Esophagus muscularis mucosa (tissue), 4 donors: ENCODE measurements around the gene NPAT. TPM values are rescaled to one million over a fixed set of nuclear protein-coding genes. Genes with fewer than 3 reads are reported as not detected.

Experiments used
- DNase-seq: peaks from one replicate; pipeline ENCODE4 v3.0.0-alpha.2; 2017; ENCODE audit errors: extremely low spot score
- H3K27ac ChIP-seq, 4 donors: fragments of 200-600 bp; sonication (generic); replicated peaks in 1 of 4; 1 replicate in 3 of 4; 2 replicates in 1 of 4; pipeline ENCODE4 v1.5.1; 2016 to 2019; ENCODE audit warnings: mild to moderate bottlenecking in 1 of 4
- H3K27me3 ChIP-seq, 4 donors: fragments of 200-600 bp; sonication (generic); one replicate each; pipeline versions ENCODE4 v1.5.1 to v1.6.0; 2016 to 2019
- H3K36me3 ChIP-seq, 4 donors: fragments of 200-600 bp; sonication (generic); one replicate each; pipeline ENCODE4 v1.5.1; 2016 to 2019
- H3K4me1 ChIP-seq, 4 donors: fragments of 200-600 bp; sonication (generic); one replicate each; pipeline ENCODE4 v1.5.1; 2016 to 2019
- H3K4me3 ChIP-seq, 4 donors: fragments of 200-600 bp; sonication (generic); 1 replicate in 2 of 4; 2 replicates in 2 of 4; pipeline ENCODE4 v1.5.1; 2016 to 2019; ENCODE audit warnings: mild to moderate bottlenecking in 4 of 4, moderate library complexity in 1 of 4
- H3K9me3 ChIP-seq, 4 donors: fragments of 200-600 bp; sonication (generic); 1 replicate in 3 of 4; 2 replicates in 1 of 4; pipeline ENCODE4 v1.5.1; 2016 to 2019
- CTCF ChIP-seq, 3 experiments: fragments of 200-600 bp in 2 of 3; fragments of 450-650 bp in 1 of 3; sonication (generic) in 2 of 3; IDR thresholded peaks; one replicate each; pipeline ENCODE4 v1.5.1; 2017 to 2019; ENCODE audit warnings: antibody characterized with exemption in 3 of 3, mild to moderate bottlenecking in 2 of 3, moderate library complexity in 1 of 3
- EP300 ChIP-seq: sonication (generic); formaldehyde crosslinking; IDR thresholded peaks from one replicate; pipeline ENCODE4 v1.6.1; 2017; ENCODE audit warnings: antibody characterized with exemption
- POLR2A ChIP-seq: fragments of 450-650 bp; IDR thresholded peaks from one replicate; pipeline ENCODE4 v1.6.1; 2017; ENCODE audit warnings: antibody characterized with exemption, moderate library complexity, mild to moderate bottlenecking, low read depth
- POLR2AphosphoS5 ChIP-seq, 2 donors: sonication (generic); formaldehyde crosslinking; IDR thresholded peaks; one replicate each; pipeline ENCODE4 v1.6.1; 2017; ENCODE audit warnings: antibody characterized with exemption in 2 of 2
- WGBS: methylation state at CpG from one replicate; pipeline ENCODE4 v1.1.5; 2018; 5-methylcytosine and 5-hydroxymethylcytosine counted together
- intact Hi-C: fragments of 100-400 bp; cut with DNase I; formaldehyde crosslinking; loops from one replicate; pipeline ENCODE4 v1.15.1; 2023
- total RNA-seq, 4 donors: library from RNA; depleted of rRNA; stranded (reverse); fragments of >200 nt; gene quantifications; one replicate each; pipeline versions ENCODE4 v1.1.0 to v1.2.1, GENCODE V29; 2016

Gene NPAT
- total RNA-seq, 4 donors from 2014 or later = 10.4 to 13.7 (median 10.7) TPM

DNA sequence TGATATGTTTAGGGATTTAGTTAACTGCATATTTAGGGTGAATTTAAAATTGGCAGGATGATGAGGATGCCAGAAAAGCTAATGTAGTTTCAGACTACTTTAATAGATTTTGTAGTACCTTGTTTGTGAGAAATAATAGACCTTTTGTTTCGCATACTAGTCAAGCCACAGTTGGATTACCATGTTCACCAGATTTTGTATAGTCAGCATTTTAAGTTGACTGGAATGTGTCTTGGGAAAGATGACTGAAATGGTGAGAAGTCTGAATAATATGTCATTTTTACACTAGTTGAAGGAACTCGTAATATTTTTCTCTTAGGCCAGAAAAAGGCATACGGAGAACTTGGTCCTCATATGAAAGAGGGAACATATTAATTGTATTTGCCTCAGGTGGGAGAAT, 23.9 kb upstream of the NPAT start:
- no peak for TF ChIP-seq POLR2AphosphoS5 (IDR thresholded peaks at IDR 0.05)
- H3K4me1 ChIP-seq = no peaks in the 10 kb centered on the region
- intact Hi-C loops = no loop called here

DNA sequence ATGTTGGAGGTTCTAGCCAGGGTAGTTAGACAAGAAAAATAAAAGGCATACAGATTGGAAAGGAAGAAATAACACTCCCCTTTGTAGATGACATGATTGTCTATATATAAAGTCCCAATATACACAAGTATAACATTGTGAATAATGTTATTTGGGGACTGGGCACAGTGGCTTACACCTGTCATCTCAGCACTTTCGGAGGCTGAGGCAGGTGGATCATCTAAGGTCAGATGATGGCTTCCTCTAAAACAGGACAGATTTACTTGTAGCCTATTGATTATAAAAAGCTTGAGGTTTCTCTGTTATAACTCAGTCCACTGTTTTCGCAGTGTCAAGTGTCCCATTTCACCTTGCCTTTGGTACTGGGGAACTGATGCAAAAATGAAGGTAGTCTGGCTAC, 20.0 kb upstream of the NPAT start:
- no peak for TF ChIP-seq POLR2AphosphoS5 (IDR thresholded peaks at IDR 0.05)
- no peak for TF ChIP-seq EP300
- TF ChIP-seq POLR2A = no peak
- TF ChIP-seq CTCF (IDR thresholded peaks at IDR 0.05) = no peak
- WGBS = 98% methylated on average over 2 of the region's 2 CpGs

More for the DNA sequence above, 23.9 kb upstream of the NPAT start:
- no peak for DNase-seq
- H3K27me3 ChIP-seq = no peaks in the 10 kb centered on the region
- no peaks in the 10 kb centered on the region for H3K9me3 ChIP-seq
- H3K27ac ChIP-seq = no peak overlapping the region
- 68% methylated on average over 3 of the region's 3 CpGs for WGBS
- H3K36me3 ChIP-seq = peaks cover 23 to 75% (median 41%) of the 10 kb centered on the region in 4 donors
- no peak overlapping the region for H3K4me3 ChIP-seq

DNA sequence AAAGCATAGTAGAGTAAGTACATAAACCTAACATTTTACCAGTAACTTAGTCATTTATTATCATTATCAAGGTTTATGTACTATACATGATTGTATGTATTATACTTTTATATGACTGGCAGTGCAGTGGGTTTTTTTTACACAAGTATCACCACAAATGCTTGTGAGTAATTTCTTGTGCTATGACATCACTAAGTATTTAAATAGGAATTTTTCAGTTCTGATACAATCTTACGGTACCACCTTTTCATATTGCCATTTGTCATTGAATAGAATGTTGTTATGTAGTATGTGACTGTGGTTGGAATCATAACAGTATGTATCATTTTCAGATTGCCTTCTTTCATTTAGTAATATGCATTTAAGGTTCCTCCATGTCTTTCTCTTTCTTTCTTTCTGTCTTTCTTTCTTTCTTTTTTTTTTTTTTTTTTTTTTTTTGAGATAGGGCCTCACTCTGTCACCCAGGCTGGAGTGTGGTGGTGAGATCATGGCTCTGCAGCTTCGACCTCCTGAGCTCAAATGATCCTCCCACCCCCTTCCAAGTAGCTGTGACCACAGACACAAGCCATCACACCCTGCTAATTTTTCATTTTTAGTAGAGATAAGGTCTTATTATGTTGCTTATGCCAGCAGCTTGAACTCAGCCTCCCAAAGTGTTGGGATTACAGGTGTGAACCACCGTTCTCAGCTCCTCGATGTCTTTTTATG, 19.0 kb upstream of the NPAT start:
- Histone ChIP-seq H3K27ac (no peak overlapping the region), H3K27me3 (no peaks in the 10 kb centered on the region), H3K4me1 (no peaks in the 10 kb centered on the region), H3K36me3 (peaks cover 6 to 75% (median 16%) of the 10 kb centered on the region in 4 donors), H3K4me3 (no peak overlapping the region), H3K9me3 (no peaks in the 10 kb centered on the region)
- intact Hi-C loops = no loop called here
- TF ChIP-seq EP300 = no peak
- TF ChIP-seq CTCF (IDR thresholded peaks at IDR 0.05) = no peak
- TF ChIP-seq POLR2A = no peak
- no peak for TF ChIP-seq POLR2AphosphoS5 (IDR thresholded peaks at IDR 0.05)
- WGBS = 84% methylated on average over 4 of the region's 4 CpGs
- DNase-seq = no peak

More for the DNA sequence above, 20.0 kb upstream of the NPAT start:
- Histone ChIP-seq H3K36me3 (peaks cover 6 to 75% (median 16%) of the 10 kb centered on the region in 4 donors), H3K4me3 (no peak overlapping the region), H3K4me1 (no peaks in the 10 kb centered on the region), H3K27ac (no peak overlapping the region), H3K9me3 (no peaks in the 10 kb centered on the region), H3K27me3 (no peaks in the 10 kb centered on the region)
- DNase-seq = no peak
- intact Hi-C loops = no loop called here

DNA sequence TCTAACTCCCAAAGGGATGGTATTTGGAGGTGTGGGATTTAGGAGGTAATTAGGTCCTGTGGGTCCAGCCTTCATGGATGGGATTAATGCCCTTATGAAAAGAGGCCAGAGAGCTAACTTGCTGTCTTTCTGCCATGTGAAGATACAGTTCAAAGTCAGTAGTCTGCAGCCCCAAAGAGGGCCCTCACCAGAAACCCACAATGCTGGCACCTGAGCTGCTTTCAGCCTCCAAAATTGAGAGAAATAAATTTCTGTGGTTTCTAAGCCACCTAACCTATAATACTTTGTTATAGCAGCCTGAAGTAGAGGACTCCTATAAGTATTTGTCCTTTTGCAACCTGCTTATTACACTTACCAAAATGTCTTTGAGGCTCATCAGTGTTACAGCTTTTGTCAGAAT, 16.6 kb upstream of the NPAT start:
- intact Hi-C loops = no loop called here
- no peaks in the 10 kb centered on the region for H3K9me3 ChIP-seq
- no peak for DNase-seq
- H3K36me3 ChIP-seq = peaks cover 13 to 76% (median 16%) of the 10 kb centered on the region in 4 donors
- TF ChIP-seq EP300 (no peak), POLR2A (no peak), POLR2AphosphoS5 (IDR thresholded peaks at IDR 0.05) (no peak), CTCF (IDR thresholded peaks at IDR 0.05) (no peak)
- H3K27me3 ChIP-seq = no peaks in the 10 kb centered on the region
- no peaks in the 10 kb centered on the region for H3K4me1 ChIP-seq
- no peak overlapping the region for H3K27ac ChIP-seq
- no peak overlapping the region for H3K4me3 ChIP-seq

DNA sequence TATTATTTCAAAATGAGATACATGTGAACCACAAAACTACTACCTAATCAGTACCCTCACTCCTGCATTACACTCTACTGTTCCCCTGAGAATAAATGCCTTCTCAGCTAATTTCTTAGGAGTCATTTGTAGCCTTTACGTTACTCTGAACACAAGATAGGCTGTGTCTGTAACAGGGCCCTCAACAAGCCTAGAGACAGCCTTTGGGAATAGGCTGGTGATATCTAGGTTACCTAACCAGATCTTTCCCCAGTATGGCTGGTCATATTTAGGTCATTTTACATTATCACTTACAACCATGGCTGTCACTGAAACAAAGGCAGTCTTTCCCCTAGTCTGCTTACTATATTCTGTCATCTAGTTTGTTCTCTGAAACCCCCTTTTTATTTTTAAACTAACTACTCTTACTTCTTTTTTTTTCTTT, 14.6 kb upstream of the NPAT start:
- no peak for DNase-seq
- H3K27ac ChIP-seq = no peak overlapping the region
- peaks cover 7 to 73% (median 28%) of the 10 kb centered on the region in 4 donors for H3K36me3 ChIP-seq
- H3K9me3 ChIP-seq = no peaks in the 10 kb centered on the region
- no peaks in the 10 kb centered on the region for H3K27me3 ChIP-seq
- TF ChIP-seq CTCF (IDR thresholded peaks at IDR 0.05) (no peak), POLR2AphosphoS5 (IDR thresholded peaks at IDR 0.05) (no peak), EP300 (no peak), POLR2A (no peak)
- no peak overlapping the region for H3K4me3 ChIP-seq
- no peaks in the 10 kb centered on the region for H3K4me1 ChIP-seq
- WGBS = 82% methylated on average over 1 of the region's 1 CpG
- intact Hi-C loops = no loop called here
